Stomach (tissue), 4 donors: ENCODE results near the gene PCED1B.

Source experiments
- CTCF ChIP-seq, 7 experiments: fragments of 450-650 bp in 4 of 7; fragments of 200-600 bp in 3 of 7; sonication (generic) in 3 of 7; IDR thresholded peaks; one replicate each; pipeline ENCODE4 v1.5.1; 2016 to 2019; ENCODE audit warnings: antibody characterized with exemption in 7 of 7, control low read depth in 2 of 7, mild to moderate bottlenecking in 1 of 7
- EP300 ChIP-seq: sonication (generic); formaldehyde crosslinking; IDR thresholded peaks from one replicate; pipeline ENCODE4 v1.6.1; 2017; ENCODE audit warnings: antibody characterized with exemption
- POLR2A ChIP-seq, 4 donors: fragments of 450-650 bp; IDR thresholded peaks; one replicate each; pipeline ENCODE4 v1.6.1; 2016; ENCODE audit warnings: antibody characterized with exemption in 4 of 4, control low read depth in 2 of 4, mild to moderate bottlenecking in 1 of 4, moderate library complexity in 1 of 4
- POLR2AphosphoS5 ChIP-seq, 3 donors: sonication (generic); formaldehyde crosslinking; IDR thresholded peaks; one replicate each; pipeline ENCODE4 v1.6.1; 2016; ENCODE audit warnings: antibody characterized with exemption in 3 of 3

GRCh38 chr12:47078086-47078395 is 1.4 kb upstream of the PCED1B start:
- TF ChIP-seq CTCF (IDR thresholded peaks at IDR 0.05) (no peak), POLR2A (IDR thresholded peaks at IDR 0.05) (no peak), EP300 (no peak), POLR2AphosphoS5 (IDR thresholded peaks at IDR 0.05) (no peak)
